ENCODE measurements around the gene PES1. TPM values are rescaled to one million over a fixed set of nuclear protein-coding genes. Genes with fewer than 3 reads are reported as not detected.

Gene PES1
- total and polyA plus RNA-seq, 2 of the 13 experiments (the other 11 are each of a cell fraction or from before 2014, with no cell fraction given) = 65.1 to 94.7 TPM

GRCh38 chr22:30603801-30604200, 12.1 kb upstream of the PES1 start:
- no peak overlapping the region for H3K9ac ChIP-seq (ENCODE audit: insufficient read depth, low read depth, low read length)
- peaks cover 28% of the 10 kb centered on the region for H3K4me1 ChIP-seq (ENCODE audit: insufficient read depth, low read length)
- intact Hi-C loops (cut with micrococcal nuclease; ENCODE audit: unreplicated experiment) = loop anchor here (2.0 kb wide), 1 partner anchor 159 kb away; no protein-coding TSS in a partner anchor
- H3K27me3 ChIP-seq (ENCODE audit: control insufficient read depth in 1 of 2, insufficient read depth in 2 of 2, low read length in 2 of 2) = peaks cover 0 to 16% of the 10 kb centered on the region in 2 experiments; a peak in 2 of 5 replicates
- DNase-seq (ENCODE audit: low spot score) = no peak
- H3K36me3 ChIP-seq (replicated peaks in 1 of 2; ENCODE audit: control insufficient read depth in 1 of 2, insufficient read depth in 2 of 2, low read length in 2 of 2) = no peaks in the 10 kb centered on the region
- H4K20me1 ChIP-seq (ENCODE audit: insufficient read depth, low read length) = no peaks in the 10 kb centered on the region
- no peak overlapping the region for H2AFZ ChIP-seq (ENCODE audit: low read length)
- no peak overlapping the region for H3K4me3 ChIP-seq (replicated peaks in 1 of 3; ENCODE audit: insufficient read depth in 1 of 3, low read depth in 2 of 3, low read length in 3 of 3)
- in situ Hi-C loops (cut with HindIII; ENCODE audit: extremely low pct_ligation_motif_present, low pct_unique_long_range_greater_than_20kb) = no loop called here
- CTCF ChIA-PET (ENCODE audit: low intra/inter-chr PET ratio, low total read pairs) = no interaction called here
- H3K4me2 ChIP-seq (ENCODE audit: low read depth, low read length) = no peak overlapping the region
- WGBS (ENCODE audit: low lambda C conversion rate) = 31% methylated on average over 3 of the region's 3 CpGs
- no peak for ATAC-seq
- no peaks in the 10 kb centered on the region for H3K9me3 ChIP-seq (ENCODE audit: low read length)
- H3K27ac ChIP-seq (ENCODE audit: extremely low read length, insufficient read depth, low read length) = no peak overlapping the region
- no TSS peak for BruUV-seq (replicated peaks)
- FAIRE-seq = no peak
- no peak for TF ChIP-seq GMEB1 (CRISPR knock-in tag; IDR thresholded peaks at IDR 0.05; ENCODE audit: borderline replicate concordance)
- TF ChIP-seq ZNF138 (CRISPR knock-in tag; IDR thresholded peaks at IDR 0.05; ENCODE audit: low read depth) = no peak
- no peak for TF ChIP-seq SNAI1 (CRISPR knock-in tag; IDR thresholded peaks at IDR 0.05; ENCODE audit: borderline replicate concordance)
- TF ChIP-seq KLF11 (CRISPR knock-in tag; IDR thresholded peaks at IDR 0.05) = no peak
- no peak for TF ChIP-seq HDAC2 (CRISPR knock-in tag; IDR thresholded peaks at IDR 0.05)
- TF ChIP-seq ZNF879 (CRISPR knock-in tag; IDR thresholded peaks at IDR 0.05) = no peak
- no peak for TF ChIP-seq KLF6 (CRISPR knock-in tag; IDR thresholded peaks at IDR 0.05)
- TF ChIP-seq, protein P1, sequence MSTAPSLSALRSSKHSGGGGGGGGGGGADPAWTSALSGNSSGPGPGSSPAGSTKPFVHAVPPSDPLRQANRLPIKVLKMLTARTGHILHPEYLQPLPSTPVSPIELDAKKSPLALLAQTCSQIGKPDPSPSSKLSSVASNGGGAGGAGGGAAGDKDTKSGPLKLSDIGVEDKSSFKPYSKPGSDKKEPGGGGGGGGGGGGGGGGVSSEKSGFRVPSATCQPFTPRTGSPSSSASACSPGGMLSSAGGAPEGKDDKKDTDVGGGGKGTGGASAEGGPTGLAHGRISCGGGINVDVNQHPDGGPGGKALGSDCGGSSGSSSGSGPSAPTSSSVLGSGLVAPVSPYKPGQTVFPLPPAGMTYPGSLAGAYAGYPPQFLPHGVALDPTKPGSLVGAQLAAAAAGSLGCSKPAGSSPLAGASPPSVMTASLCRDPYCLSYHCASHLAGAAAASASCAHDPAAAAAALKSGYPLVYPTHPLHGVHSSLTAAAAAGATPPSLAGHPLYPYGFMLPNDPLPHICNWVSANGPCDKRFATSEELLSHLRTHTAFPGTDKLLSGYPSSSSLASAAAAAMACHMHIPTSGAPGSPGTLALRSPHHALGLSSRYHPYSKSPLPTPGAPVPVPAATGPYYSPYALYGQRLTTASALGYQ (CRISPR knock-in tag; IDR thresholded peaks at IDR 0.05) = no peak
- TF ChIP-seq FIP1L1 (IDR thresholded peaks at IDR 0.05; ENCODE audit: borderline replicate concordance, insufficient read depth, low read depth, low read length) = no peak
- no peak for TF ChIP-seq NFIC (IDR thresholded peaks at IDR 0.05; ENCODE audit: low read length)
- no peak for TF ChIP-seq ZFX (CRISPR knock-in tag; IDR thresholded peaks at IDR 0.05; ENCODE audit: low read depth)
- no peak for TF ChIP-seq HNF4G (IDR thresholded peaks at IDR 0.05; ENCODE audit: borderline replicate concordance, low read depth, low read length)
- TF ChIP-seq HNF4G (CRISPR knock-in tag; IDR thresholded peaks at IDR 0.05; ENCODE audit: borderline replicate concordance, low read depth) = no peak
- no peak for TF ChIP-seq SOX6 (IDR thresholded peaks at IDR 0.05)
- no peak for TF ChIP-seq SOX6 (CRISPR knock-in tag; IDR thresholded peaks at IDR 0.05)
- no peak for TF ChIP-seq MIER3 (CRISPR knock-in tag; IDR thresholded peaks at IDR 0.05; ENCODE audit: borderline replicate concordance)
- TF ChIP-seq, protein P2, sequence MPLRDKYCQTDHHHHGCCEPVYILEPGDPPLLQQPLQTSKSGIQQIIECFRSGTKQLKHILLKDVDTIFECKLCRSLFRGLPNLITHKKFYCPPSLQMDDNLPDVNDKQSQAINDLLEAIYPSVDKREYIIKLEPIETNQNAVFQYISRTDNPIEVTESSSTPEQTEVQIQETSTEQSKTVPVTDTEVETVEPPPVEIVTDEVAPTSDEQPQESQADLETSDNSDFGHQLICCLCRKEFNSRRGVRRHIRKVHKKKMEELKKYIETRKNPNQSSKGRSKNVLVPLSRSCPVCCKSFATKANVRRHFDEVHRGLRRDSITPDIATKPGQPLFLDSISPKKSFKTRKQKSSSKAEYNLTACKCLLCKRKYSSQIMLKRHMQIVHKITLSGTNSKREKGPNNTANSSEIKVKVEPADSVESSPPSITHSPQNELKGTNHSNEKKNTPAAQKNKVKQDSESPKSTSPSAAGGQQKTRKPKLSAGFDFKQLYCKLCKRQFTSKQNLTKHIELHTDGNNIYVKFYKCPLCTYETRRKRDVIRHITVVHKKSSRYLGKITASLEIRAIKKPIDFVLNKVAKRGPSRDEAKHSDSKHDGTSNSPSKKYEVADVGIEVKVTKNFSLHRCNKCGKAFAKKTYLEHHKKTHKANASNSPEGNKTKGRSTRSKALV (CRISPR knock-in tag; IDR thresholded peaks at IDR 0.05) = no peak
- TF ChIP-seq KLF9 (CRISPR knock-in tag; IDR thresholded peaks at IDR 0.05; ENCODE audit: low read depth) = no peak
- H3K79me2 ChIP-seq (ENCODE audit: insufficient read depth, low read length) = no peaks in the 10 kb centered on the region
- POLR2A ChIA-PET = no interaction called here

Measured in HepG2 (cell line).